ENCODE results near the gene RERE. TPM values are rescaled to one million over a fixed set of nuclear protein-coding genes. Genes with fewer than 3 reads are reported as not detected.

Gene RERE
- total RNA-seq, 1 donor from 2014 or later: 124 TPM

- no peak for FAIRE-seq
- Histone ChIP-seq H2AFZ (ENCODE audit: low read depth, low read length) (no peak overlapping the region), H4K20me1 (ENCODE audit: insufficient read depth, low read length) (peaks cover 27% of the 10 kb centered on the region), H3K36me3 (ENCODE audit: insufficient read depth, low read length) (no peaks in the 10 kb centered on the region), H3K4me1 (ENCODE audit: insufficient read depth, low read length) (peaks cover 7% of the 10 kb centered on the region), H3K27ac (ENCODE audit: low read depth, low read length) (no peak overlapping the region), H3K79me2 (ENCODE audit: insufficient read depth, low read length) (peaks cover 19% of the 10 kb centered on the region), H3K27me3 (ENCODE audit: insufficient read depth, low read length) (no peaks in the 10 kb centered on the region), H3K4me3 (ENCODE audit: insufficient read depth, low read depth, low read length) (no peak overlapping the region), H3K9me3 (ENCODE audit: insufficient read depth, low read depth, low read length) (no peaks in the 10 kb centered on the region), H3K9ac (ENCODE audit: low read length) (no peak overlapping the region), H3K4me2 (ENCODE audit: low read length) (no peak overlapping the region)
- no peak overlapping the region for H3K27ac Mint-ChIP-seq (ENCODE audit: unreplicated experiment)
- DNase-seq (ENCODE audit: low read depth): no peak
- TF ChIP-seq, protein P1, sequence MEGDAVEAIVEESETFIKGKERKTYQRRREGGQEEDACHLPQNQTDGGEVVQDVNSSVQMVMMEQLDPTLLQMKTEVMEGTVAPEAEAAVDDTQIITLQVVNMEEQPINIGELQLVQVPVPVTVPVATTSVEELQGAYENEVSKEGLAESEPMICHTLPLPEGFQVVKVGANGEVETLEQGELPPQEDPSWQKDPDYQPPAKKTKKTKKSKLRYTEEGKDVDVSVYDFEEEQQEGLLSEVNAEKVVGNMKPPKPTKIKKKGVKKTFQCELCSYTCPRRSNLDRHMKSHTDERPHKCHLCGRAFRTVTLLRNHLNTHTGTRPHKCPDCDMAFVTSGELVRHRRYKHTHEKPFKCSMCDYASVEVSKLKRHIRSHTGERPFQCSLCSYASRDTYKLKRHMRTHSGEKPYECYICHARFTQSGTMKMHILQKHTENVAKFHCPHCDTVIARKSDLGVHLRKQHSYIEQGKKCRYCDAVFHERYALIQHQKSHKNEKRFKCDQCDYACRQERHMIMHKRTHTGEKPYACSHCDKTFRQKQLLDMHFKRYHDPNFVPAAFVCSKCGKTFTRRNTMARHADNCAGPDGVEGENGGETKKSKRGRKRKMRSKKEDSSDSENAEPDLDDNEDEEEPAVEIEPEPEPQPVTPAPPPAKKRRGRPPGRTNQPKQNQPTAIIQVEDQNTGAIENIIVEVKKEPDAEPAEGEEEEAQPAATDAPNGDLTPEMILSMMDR (IDR thresholded peaks at IDR 0.05; ENCODE audit: insufficient read depth, low read depth, low read length): no peak
- no peak for TF ChIP-seq EZH2 (IDR thresholded peaks at IDR 0.05; ENCODE audit: insufficient read depth, low read length)
- peaks cover 26% of the 10 kb centered on the region for H3K4me1 Mint-ChIP-seq (ENCODE audit: low read depth, unreplicated experiment)
- H3K4me3 Mint-ChIP-seq (ENCODE audit: unreplicated experiment): no peak overlapping the region
- peaks cover 4% of the 10 kb centered on the region for H3K36me3 Mint-ChIP-seq (ENCODE audit: low read depth, unreplicated experiment)
- no peaks in the 10 kb centered on the region for H3K9me3 Mint-ChIP-seq (ENCODE audit: unreplicated experiment)
- H3K27me3 Mint-ChIP-seq (ENCODE audit: low read depth, unreplicated experiment): no peaks in the 10 kb centered on the region
Observed at GRCh38 chr1:8563944-8564537, 253.4 kb downstream of the RERE start.

GRCh38 chr1:8562881-8563865 lies 254.3 kb downstream of the RERE start:
- Histone ChIP-seq H3K9me3 (ENCODE audit: insufficient read depth, low read depth, low read length) (no peaks in the 10 kb centered on the region), H3K4me3 (ENCODE audit: insufficient read depth, low read depth, low read length) (no peak overlapping the region), H3K27me3 (ENCODE audit: insufficient read depth, low read length) (no peaks in the 10 kb centered on the region), H3K4me2 (ENCODE audit: low read length) (no peak overlapping the region), H3K79me2 (ENCODE audit: insufficient read depth, low read length) (peaks cover 17% of the 10 kb centered on the region), H3K36me3 (ENCODE audit: insufficient read depth, low read length) (no peaks in the 10 kb centered on the region), H4K20me1 (ENCODE audit: insufficient read depth, low read length) (peaks cover 25% of the 10 kb centered on the region), H3K27ac (ENCODE audit: low read depth, low read length) (no peak overlapping the region), H3K4me1 (ENCODE audit: insufficient read depth, low read length) (peaks cover 7% of the 10 kb centered on the region), H3K9ac (ENCODE audit: low read length) (no peak overlapping the region), H2AFZ (ENCODE audit: low read depth, low read length) (no peak overlapping the region)
- FAIRE-seq: no peak
- H3K4me1 Mint-ChIP-seq (ENCODE audit: low read depth, unreplicated experiment): peaks cover 26% of the 10 kb centered on the region
- TF ChIP-seq, protein P1 (IDR thresholded peaks at IDR 0.05; ENCODE audit: insufficient read depth, low read depth, low read length): no peak
- TF ChIP-seq EZH2 (IDR thresholded peaks at IDR 0.05; ENCODE audit: insufficient read depth, low read length): no peak
- H3K9me3 Mint-ChIP-seq (ENCODE audit: unreplicated experiment): no peaks in the 10 kb centered on the region
- peaks cover 4% of the 10 kb centered on the region for H3K36me3 Mint-ChIP-seq (ENCODE audit: low read depth, unreplicated experiment)
- DNase-seq (ENCODE audit: low read depth): peak; percentile 35
- H3K4me3 Mint-ChIP-seq (ENCODE audit: unreplicated experiment): no peak overlapping the region
- H3K27ac Mint-ChIP-seq (ENCODE audit: unreplicated experiment): peak overlapping the region; percentile 73
- H3K27me3 Mint-ChIP-seq (ENCODE audit: low read depth, unreplicated experiment): no peaks in the 10 kb centered on the region
